ENCODE measurements around the gene PEF1.

DNA sequence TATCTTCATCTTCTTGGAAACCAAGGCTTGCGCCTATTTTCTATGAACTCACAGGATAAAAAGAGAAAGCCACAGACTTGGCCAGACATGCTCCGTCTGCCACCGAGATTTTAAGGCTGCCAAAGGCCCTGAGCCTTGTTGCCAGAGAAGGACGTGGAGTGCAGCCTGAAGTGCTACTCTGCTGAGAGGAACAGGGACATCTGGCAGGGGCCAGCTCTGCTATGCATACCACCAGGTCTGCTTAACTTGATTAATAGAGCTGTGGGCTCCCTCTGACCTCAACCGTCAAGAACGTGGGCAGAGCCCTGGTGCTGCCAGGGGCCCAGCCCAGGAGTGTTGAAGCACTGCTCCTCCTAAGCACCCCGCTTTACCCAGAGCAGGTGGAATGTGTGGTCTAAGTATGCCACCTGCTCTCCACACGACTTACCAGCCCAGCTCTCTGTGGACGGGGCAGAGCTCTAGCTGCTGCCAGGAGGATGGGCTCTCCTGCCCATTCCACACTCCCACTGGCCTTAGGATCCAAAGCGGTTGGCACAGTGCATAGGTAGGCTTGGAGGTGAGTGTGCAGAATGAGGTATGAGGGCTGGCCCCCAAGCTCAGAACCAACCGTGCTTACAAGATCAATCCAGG is 16.6 kb downstream of the PEF1 start:
- TF ChIP-seq EZH2 (IDR thresholded peaks at IDR 0.05; ENCODE audit: insufficient read depth, poor library complexity, severe bottlenecking), result no peak
- TF ChIP-seq EZH2phosphoT487 (IDR thresholded peaks at IDR 0.05; ENCODE audit: insufficient read depth, low read depth), result no peak
